Hematopoietic multipotent progenitor cell treated with erythropoietin and hydrocortisone succinate and interleukin-3 and kit ligand, for 4 days (in vitro differentiated cells): Measurements from ENCODE around the gene IPO11.

Experiments
- DNase-seq: peaks from one replicate; pipeline ENCODE4 v3.0.0-alpha.2; 2015

The IPO11 gene

GRCh38 chr5:62412549-62413329, at the start of gene IPO11:
Gene IPO11 (plus strand): TSS chr5:62412763. CDS start chr5:62437280, 24,517 bp downstream.
- DNase-seq = peak; percentile 100

GRCh38 chr5:62369039-62369438, 43.5 kb upstream of the IPO11 start:
- DNase-seq = no peak

GRCh38 chr5:62371409-62371808, 41.2 kb upstream of the IPO11 start:
- no peak for DNase-seq

- no peak for DNase-seq
Observed at GRCh38 chr5:62372600-62372999, 40.0 kb upstream of the IPO11 start.

GRCh38 chr5:62373382-62373781, 39.2 kb upstream of the IPO11 start:
- DNase-seq = no peak

GRCh38 chr5:62374090-62374489, 38.5 kb upstream of the IPO11 start:
- no peak for DNase-seq

GRCh38 chr5:62375627-62376026, 36.9 kb upstream of the IPO11 start:
- DNase-seq = no peak

GRCh38 chr5:62376064-62376463, 36.5 kb upstream of the IPO11 start:
- DNase-seq = peak; percentile 19

- no peak for DNase-seq
Observed at GRCh38 chr5:62385131-62385530, 27.4 kb upstream of the IPO11 start.

GRCh38 chr5:62385816-62386400, 26.7 kb upstream of the IPO11 start:
- no peak for DNase-seq

GRCh38 chr5:62386824-62387223, 25.7 kb upstream of the IPO11 start:
- no peak for DNase-seq

GRCh38 chr5:62395210-62395950, 17.2 kb upstream of the IPO11 start:
- DNase-seq = no peak

- peak; percentile 99 for DNase-seq
Observed at GRCh38 chr5:62403411-62404250, 8.9 kb upstream of the IPO11 start, which contains the start of gene DIMT1. Gene DIMT1 (minus strand): TSS chr5:62403905. CDS start chr5:62403772, 133 bp downstream.

GRCh38 chr5:62413711-62414110, 1.1 kb downstream of the IPO11 start:
- DNase-seq = no peak

GRCh38 chr5:62418462-62419076, 6.0 kb downstream of the IPO11 start:
- no peak for DNase-seq

- no peak for DNase-seq
Observed at GRCh38 chr5:62419609-62420008, 7.0 kb downstream of the IPO11 start.

- peak; percentile 67 for DNase-seq
Observed at GRCh38 chr5:62421414-62421813, 8.9 kb downstream of the IPO11 start.

GRCh38 chr5:62424763-62425162, 12.2 kb downstream of the IPO11 start:
- DNase-seq = no peak

- DNase-seq = peak; percentile 64
Observed at GRCh38 chr5:62431735-62432620, 19.4 kb downstream of the IPO11 start.

- peak; percentile 59 for DNase-seq
Observed at GRCh38 chr5:62432621-62433064, 20.1 kb downstream of the IPO11 start.

- DNase-seq = no peak
Observed at GRCh38 chr5:62448528-62448927, 36.0 kb downstream of the IPO11 start.
